GM15510 (cell line): Measurements from ENCODE around the gene PRRG3.

ENCODE experiments used
- POLR2A ChIP-seq: IDR thresholded peaks from 3 replicates; pipeline ENCODE4 v1.6.1; 2011; ENCODE audit warnings: borderline replicate concordance; ENCODE audit not compliant: insufficient read length; ENCODE audit errors: extremely low read depth

The PRRG3 gene

DNA sequence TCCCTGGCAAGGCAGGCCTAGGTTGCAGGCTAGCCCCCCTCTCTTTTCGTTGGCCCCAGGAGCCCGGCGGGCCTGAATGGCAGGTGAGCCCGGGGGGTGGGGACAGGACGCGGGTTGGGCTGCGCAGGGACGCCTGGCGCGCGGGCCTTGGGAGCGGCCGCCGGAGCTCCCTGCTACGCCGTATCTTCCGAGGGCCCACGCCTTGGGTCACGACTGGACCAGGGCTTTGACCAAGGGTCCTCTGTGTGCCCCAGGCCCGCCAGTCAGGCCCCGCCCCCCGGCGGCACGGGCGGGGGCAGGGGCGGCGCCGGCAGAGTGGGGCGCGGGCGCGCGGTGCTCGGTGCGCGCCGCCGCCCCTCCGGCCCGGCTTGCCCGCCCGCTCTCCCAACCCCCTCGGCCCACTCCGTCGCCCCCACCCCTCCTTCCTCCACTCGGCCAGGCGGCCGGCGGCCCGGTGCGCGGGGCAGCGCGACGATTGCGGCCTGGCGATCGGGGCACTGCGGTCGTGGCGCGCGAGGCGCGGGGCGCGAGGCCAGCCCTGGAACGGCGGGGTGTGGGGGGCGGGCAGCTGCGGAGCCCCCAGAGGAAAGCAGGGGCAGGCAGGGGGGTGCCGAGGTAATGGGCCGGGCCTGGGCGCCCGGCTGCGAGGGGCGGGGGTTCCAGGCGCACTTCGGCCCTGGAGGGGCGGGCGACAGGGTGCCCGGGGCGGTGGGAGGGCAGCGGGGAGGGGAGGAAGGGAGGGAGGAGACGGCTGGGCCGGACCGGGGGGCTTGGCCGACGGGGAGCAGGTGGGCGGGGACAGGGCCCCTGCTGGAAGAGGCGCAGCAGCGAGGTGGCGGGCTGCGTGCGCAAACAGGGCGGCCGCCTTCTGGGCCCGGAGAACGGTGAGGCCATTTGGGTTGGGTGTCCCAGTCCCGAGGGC lies at the start of gene PRRG3:
Gene PRRG3, plus strand, starts transcription at position 798 of the 922 bp plus-strand sequence. CDS start 3,357 bp downstream, outside the sequence.
- no peak for TF ChIP-seq POLR2A

DNA sequence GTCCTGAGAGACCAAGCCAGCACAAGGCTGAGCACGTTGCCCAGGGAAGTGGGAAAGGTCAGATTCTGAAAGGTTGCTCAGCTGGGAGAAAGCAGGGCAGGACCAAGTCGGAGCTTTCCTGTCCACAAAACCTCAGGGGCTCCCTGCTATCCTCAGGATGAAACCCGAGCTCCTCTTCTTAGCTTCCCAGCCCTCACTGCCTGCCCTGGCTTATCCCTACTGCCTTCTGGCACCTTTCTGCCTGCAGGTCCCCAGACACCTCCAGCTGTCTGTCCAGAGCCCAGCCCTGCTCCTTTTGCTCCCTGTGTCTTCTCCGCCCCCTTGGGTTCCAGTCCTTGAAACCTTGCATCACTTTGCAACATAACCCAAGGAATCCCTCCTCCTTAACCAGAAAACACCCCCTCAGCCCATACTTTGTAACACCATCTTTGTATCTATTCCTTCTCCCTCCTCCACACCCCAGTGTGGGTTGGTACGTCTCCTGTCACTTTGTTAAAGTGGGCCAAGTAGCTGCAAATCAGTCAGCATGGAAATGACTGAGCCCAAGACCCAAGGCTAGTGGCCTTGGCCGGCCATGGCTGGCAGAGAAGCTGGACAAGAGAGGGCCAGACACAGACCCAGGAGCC lies 20.0 kb upstream of the PRRG3 start:
- no peak for TF ChIP-seq POLR2A

DNA sequence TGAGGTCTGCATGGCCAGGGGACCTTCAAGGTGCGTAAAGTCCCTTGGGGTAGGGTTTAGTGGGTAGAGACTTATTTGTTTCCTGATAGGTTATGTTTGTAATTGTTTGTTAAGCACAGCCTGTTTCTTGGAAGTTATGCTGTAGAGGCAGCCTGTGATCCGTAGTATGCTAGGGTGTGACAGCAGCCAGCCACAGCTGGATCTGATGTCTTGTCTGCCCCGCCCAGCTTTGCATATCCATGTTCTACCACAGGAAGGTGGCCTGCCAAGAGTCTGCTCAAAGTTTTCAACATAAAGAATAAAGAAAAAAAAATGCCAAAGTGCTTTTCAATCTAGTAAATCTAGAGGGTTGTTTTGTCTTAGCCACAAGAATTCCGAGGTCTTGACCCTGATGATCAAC lies 19.1 kb upstream of the PRRG3 start:
- TF ChIP-seq POLR2A: no peak

DNA sequence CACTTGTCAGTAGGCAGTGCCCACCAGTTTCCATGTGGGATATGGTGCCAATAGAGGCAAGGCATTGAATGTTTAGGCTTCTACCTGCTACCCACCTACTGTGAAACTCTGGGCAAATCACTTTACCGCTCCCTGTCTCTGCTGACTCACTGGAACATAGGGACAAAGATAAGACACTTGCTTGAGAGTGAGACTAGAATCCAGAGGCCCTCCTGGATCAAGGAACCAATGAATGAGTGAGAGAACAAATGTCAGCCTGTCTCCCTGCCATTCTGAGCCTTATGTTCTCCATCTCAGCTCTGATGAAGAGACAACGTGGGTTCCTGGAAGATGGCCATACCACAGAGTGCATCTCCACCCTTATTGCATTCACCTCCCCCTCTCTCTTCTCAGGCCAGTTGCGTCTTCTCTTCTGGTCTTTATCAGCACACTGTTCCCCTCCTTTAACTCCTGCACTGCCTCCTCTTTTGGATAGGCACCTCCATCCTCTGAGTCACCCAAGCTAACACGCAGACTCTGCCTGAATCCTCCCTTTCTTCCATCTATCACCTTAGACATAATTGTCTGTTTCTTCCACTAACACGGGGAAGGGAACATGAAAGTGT lies 15.4 kb upstream of the PRRG3 start:
- no peak for TF ChIP-seq POLR2A

DNA sequence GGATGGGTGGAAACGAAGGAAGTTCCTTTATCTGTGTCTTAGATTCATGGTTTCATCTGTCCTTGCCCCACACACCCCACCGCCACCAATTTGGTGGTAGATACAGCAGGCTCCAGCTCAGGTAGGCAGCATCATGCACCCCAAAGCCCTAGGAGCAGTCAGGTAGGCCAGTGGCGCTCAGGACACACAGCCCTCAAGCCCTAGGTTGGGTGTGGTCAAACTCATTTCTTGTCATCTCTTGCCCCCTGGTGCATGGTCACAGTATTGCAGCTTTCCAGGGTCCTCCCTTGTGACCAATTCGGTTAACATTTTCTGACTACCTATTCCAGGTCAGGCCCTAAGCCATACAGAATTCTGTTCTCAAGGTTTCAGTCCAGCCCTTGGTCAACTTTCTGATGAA lies 14.5 kb upstream of the PRRG3 start:
- TF ChIP-seq POLR2A: no peak

DNA sequence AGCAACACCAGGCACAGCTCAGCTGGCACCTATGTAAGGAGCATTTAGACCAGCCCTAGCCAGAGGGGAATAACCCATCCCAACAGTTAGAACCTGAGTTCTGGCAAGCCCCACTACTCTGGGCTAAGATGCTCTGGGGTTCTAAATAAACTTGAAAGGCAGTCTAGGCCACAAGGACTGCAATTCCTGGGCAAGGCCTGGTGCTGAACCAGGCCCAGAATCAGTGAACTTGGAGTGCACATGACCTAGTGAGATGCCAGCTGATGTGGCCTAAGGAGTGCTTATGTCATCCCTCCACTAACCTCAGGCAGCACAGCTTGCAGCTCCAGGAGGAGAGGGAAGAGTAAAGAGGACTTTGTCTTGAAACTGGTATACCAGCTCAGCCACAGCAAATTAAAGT lies 7.6 kb upstream of the PRRG3 start:
- TF ChIP-seq POLR2A: no peak

DNA sequence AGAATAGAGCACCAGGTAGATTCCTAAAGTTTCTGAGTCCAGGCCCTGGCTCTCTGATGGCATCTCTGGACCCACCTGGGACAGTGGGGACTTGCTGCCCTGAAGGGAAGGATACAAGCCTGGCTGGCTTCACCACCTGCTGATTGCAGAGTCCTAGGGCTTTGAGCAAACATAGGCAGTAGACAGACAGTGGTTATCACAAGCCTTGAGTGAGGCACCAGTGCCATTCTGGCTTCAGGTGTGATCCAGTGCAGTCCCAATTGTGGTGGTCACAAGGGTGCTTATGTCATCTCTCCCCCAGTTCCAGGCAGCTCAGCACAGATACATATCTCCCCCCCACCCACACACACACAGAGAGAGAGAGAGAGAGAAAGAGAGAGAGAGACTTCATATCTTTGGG lies 6.6 kb upstream of the PRRG3 start:
- TF ChIP-seq POLR2A: no peak

DNA sequence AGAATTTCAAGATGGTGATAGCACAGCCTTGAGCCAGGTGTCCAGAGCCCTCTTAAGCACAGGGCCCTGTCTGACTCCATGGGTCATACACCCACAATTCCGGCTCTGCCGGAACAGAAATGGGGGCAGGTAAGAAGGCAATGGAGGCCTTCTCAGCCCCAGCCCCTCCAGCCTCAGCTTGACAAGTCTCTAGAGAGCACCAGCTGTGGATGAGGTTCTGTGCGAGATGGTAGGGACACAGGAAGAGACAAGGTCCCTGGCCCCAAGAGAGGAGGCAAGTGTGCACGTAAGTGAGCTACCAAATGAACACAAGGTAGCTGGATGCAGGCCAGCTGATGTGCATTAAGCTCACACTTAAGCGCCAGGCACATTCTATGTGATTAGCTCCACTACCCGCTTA lies 2.4 kb upstream of the PRRG3 start:
- no peak for TF ChIP-seq POLR2A

DNA sequence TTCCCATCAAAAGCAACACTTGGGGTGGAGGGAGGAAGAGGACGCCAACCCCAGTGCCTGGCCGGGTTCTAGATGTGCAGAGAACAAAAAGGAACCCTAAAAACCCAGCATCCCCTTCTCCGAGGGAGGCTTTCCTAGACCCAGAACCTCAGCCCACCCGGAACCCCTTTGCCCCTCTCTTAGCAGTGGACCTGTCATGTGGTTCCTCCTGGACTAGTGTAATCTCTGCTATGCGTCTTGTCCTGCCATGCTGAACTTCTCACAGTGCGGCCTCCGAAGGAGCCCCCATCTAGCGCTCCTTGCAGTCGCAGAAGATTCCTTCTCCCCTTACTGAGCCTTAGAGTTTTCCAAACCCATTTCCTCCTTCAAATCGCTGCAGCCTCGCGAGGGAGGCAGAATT lies 1.1 kb upstream of the PRRG3 start:
- TF ChIP-seq POLR2A: no peak

DNA sequence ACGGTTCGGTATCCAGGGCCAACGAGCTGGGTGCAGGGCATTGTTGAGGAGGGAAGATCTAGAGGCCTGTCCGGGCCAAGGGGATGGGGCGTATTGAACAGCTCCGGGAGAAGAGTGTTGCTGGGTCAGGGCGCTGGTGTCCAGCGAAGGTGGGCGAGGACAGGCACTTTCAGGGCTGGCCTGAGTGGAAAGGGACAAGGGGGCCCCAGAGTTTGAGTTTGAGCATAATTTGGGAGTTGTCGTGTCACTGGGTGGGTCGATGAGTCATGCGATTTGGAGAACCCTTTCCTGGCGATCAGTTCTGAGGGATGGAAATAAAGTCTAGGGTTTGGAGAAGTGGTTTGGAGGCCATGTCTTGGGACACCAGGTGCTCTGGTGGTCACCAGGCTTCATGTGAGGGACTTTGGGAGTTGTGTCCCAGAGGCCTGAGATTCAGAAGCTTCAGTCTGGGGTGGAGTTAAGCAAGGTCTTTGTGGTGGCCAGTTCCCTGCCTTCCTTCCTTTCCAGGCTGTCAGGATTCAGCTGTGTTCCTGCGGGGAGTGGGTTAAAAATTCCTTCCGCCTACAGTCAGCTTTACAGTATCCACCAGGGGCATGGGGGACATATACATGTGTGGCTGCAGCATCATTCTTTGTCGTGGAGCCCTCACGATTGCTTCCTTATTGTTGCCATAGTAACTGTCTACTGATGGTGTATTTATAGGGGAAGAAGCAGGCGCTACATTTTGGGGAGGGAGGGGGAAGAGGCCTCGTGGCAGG lies 504 bp downstream of the PRRG3 start:
- TF ChIP-seq POLR2A: no peak

DNA sequence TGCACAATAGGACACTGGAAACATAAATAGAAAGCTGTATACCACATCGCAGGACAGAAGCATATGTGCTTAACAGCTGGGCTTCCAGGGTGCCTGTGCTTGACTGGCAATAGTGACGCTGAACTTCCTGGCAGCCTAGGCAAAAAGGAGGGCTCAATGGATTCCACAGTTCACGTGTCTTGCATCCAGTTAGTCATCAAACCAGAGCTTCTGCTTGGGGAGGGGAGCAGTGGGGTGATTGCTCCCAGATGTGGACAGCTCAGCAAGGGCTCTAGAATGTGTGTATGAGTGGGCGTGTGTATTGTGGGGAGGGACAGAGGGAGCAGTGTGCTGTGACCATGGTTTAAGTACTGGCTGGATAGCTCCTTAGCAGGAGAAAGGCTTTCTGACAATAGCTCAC lies 2.3 kb downstream of the PRRG3 start:
- no peak for TF ChIP-seq POLR2A

DNA sequence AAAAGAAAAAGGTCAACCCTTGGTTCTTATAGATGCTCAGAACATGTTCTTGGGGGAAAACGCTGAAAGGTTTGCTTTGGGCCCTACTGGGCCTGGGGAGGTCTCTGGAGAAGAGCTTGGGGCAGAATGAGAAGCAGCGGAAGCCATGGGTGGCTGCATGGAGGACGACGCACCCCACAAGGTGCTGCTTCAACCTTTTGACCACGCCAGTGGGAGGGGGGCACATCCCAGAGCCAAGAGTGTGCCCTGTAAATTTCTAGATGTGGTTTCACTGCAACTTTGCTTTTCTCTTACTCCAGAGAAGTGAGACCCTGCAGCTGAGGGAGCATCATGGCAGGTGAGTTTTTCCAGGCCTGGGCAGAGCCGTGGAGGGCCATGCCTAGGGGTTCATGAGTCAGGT lies 3.2 kb downstream of the PRRG3 start:
- no peak for TF ChIP-seq POLR2A

DNA sequence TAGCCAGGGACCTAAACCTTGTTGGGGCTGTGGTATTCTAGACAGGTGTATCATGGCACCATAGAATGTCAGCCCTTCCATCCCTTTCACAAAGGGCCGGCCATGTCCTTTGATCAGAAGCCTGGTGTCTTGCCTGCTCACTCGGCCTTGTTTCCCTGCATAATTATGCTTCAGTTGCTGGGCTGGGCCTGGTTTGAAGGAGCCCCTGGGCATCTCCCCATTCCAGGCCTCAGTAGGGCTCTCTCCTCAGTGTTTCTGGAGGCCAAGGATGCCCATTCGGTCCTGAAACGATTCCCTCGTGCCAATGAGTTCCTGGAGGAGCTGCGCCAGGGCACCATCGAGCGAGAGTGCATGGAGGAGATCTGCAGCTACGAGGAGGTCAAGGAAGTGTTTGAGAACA lies 4.5 kb downstream of the PRRG3 start:
- TF ChIP-seq POLR2A: no peak

DNA sequence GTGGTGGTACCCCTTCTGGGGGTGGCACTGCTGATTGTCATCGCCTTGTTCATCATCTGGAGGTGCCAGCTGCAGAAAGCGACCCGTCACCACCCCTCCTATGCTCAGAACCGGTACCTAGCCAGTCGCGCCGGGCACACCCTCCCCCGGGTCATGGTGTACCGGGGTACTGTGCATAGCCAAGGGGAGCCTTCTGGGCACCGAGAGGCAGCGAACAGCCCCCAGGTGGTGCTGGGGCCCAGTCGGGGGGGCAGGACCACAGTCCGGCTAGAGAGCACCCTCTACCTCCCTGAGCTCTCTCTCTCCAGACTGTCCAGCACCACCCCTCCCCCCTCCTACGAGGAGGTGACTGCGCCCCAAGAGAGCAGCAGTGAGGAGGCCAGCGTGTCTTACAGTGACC lies 5.3 kb downstream of the PRRG3 start:
- TF ChIP-seq POLR2A: no peak

DNA sequence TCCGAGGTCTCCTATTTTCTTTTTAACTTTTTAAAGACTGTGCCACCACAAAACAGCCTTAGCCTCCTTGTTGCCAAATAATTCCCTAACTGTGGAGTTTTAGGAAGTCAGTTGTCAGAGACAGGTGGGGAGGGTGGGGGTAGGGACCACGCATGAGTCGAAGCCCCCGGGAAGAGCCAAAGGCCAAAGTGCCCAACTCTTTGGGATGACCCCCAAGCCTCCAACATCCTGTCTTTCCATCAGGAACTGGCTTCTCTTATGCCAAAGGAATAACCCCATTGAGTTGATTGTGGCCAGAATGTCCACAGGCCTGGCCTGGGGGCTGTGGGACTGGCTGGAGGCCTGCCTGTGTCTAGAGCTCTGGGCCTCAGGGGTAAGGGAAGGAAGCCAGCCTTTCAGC lies 5.8 kb downstream of the PRRG3 start:
- TF ChIP-seq POLR2A: no peak
